Measurements from ENCODE around the gene UHMK1.
"Not testable (repeated sequence)": the region's sequence is repeated elsewhere in the genome, so short reads cannot be mapped to it uniquely, and the experiment has no call there.

The UHMK1 gene

GRCh38 chr1:162566870-162567269, 69.3 kb downstream of the UHMK1 start:
- no peak for DNase-seq

GRCh38 chr1:162568802-162569201, 71.2 kb downstream of the UHMK1 start:
- DNase-seq, result no peak

- no peak for DNase-seq
These were observed 73.1 kb downstream of the UHMK1 start for GRCh38 chr1:162570718-162571117.

- DNase-seq, result not testable (repeated sequence)
These were observed 73.5 kb downstream of the UHMK1 start for GRCh38 chr1:162571121-162571520.

- no peak for DNase-seq
These were observed 74.1 kb downstream of the UHMK1 start for GRCh38 chr1:162571696-162572095.

GRCh38 chr1:162573136-162573535, 75.5 kb downstream of the UHMK1 start:
- no peak for DNase-seq

GRCh38 chr1:162578071-162578700, 80.6 kb downstream of the UHMK1 start:
- DNase-seq, result no peak

GRCh38 chr1:162578936-162579335, 81.3 kb downstream of the UHMK1 start:
- DNase-seq, result no peak

Data from central memory CD4-positive, alpha-beta T cell (primary cell).